GM18870 (cell line): ENCODE measurements around the gene CD33.
"Not testable (repeated sequence)": the region's sequence is repeated elsewhere in the genome, so short reads cannot be mapped to it uniquely, and the experiment has no call there.

Experiments used
- ATAC-seq: cut with Tn5 transposase; IDR thresholded peaks from one replicate; pipeline ENCODE4 v1.9.1; 2021; ENCODE audit warnings: moderate library complexity; ENCODE audit not compliant: unreplicated experiment

The CD33 gene

DNA sequence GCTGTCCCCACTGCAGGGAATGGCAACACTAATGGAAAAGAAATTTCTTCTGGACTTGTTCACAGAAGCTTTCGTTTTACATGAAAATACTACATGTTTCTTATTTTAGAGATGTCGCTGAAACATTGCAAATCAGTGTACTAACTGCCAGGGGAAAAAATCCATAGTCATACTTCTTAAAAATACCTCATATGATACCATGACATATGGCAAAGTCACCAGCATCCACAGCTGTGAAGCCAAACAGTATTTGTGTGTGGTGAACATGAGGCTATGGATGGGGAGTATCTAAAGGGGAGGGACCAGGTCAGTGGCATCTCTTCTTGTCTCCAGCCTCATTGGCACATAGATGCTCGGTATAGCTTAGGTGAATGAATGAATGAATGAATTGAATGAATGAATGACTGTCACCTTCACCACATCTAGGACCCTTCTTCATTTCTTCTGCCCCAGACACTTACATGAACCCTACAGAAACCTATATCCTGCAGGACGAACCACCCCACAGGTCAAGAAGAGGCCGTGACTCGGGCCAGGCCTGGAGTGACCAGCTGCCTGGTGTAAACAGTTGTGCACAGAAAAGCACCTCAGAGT lies 14.6 kb upstream of the CD33 start:
- no peak for ATAC-seq

DNA sequence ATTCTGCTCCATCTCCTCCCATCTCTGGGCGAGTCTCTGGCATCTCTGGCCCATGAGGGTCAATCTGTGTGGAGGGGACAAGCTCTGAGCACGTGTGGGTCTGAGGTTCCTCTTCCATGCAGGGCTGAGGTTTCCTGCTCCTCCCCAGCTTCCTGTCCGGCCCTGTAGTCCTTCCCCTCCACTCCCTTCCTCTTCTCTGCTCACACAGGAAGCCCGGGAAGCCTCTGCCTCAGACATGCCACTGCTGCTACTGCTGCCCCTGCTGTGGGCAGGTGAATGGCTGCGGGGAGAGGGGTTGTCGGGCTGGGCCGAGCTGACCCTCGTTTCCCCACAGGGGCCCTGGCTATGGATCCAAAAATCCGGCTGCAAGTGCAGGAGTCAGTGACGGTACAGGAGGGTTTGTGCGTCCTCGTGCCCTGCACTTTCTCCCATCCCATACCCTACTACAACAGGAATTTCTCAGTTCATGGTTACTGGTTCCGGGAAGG lies 14.0 kb upstream of the CD33 start:
- not testable (repeated sequence) for ATAC-seq

DNA sequence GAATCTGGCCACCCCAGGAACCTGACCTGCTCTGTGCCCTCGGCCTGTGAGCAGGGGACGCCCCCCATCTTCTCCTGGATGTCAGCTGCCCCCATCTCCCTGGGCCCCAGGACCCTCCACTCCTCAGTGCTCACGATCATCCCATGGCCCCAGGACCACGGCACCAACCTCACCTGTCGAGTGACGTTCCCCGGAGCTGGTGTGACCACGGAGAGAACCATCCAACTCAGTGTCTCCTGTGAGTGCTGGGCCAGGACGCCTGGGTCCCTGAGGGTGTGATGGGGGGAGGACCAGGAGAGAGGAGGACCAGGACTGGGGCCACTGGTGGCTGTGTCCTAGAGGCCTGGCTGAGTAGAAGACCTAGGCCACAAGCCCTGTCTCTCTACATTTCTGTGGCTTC lies 13.0 kb upstream of the CD33 start:
- ATAC-seq = no peak

DNA sequence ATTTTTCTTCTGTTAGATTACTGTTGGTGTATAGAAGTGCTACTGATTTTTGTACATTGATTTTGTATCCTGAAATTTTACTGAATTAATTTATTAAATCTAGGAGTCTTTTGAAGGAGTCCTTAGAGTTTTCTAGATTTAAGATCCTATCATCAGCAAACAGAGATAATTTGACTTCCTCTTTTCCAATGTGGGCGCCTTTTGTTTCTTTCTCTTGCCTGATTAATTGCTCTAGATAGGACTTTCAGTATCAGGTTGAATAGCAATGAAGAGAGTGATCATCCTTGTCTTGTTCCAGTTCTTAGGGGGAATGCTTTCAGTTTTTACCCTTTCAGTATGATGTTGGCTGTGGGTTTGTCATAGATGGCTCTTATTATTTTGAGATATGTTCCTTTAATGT lies 5.6 kb upstream of the CD33 start:
- ATAC-seq = no peak

DNA sequence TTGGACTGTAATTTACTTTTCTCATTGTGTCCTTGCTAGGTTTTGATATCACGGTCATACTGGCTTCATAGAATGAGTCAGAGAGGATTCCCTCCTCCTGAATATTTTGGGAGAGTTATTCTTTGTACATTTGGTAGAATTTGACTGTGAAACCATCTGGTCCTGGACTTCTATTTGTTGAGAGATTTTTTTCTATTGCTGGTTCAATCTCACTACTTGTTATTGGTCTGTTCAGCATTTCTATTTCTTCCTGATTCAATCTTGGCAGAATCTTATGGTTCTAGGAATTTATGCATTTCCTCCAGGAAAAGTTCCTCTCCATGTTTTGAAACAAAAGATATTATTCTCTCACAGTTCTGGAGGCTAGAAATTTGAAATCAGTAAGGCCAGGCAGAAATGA lies 4.9 kb upstream of the CD33 start:
- no peak for ATAC-seq

DNA sequence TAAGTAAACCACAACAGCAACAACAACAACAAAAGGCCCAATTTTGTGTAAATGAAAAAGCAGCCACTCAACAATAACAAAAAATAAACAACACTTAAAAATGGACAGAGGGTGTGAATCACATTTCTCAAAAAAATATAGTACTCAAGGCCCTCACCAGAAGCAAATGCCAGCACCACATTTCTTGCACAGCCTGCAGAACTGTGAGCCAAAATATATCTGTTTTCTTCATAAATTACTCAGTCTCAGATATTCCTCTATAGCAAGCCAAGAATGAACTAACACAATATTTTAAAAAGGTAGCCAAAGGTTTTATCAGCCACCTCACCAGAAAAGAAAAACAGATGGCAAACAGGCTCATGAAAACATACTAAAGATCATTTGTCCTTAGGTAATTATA lies 3.9 kb upstream of the CD33 start:
- ATAC-seq = no peak

DNA sequence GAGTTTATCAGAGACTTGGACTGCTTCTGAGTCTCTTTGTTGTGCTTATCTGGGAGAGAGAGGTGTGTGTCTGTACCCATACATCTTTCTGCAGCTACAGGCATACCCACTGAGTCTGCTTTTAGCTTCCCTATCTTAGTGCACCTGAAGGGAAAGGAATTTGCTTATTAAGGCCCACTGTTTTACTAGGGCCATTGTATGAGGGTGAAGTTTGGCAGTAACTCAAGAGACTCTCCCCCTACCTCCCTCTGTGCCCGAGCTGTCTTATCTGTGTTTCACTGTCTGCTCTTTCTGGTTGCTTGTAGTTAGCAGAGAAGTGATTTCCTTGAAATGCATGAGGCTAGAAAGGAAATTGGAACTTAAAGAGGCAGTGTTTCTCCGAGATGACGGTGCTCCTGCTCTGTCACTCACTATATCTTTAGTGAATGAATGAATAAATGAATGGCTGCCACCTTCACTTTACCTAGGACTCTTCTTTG lies 678 bp upstream of the CD33 start:
- no peak for ATAC-seq

DNA sequence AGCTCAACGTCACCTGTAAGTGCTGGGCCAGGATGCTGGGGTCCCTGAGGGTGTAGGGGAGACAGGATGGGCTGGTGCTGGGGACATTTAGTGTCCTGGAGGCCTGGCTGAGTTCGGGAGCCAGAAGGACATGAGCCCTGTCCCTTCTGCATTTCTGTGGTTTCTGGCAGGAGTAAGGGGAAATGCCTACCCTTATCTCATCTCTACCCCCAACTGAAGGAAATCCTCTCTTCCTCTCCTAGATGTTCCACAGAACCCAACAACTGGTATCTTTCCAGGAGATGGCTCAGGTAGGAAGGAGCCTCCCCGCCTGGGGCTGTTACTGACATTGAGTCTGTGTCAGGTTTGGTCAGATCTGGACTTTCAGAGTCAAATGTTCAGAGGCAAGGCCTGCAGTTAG lies 1.2 kb downstream of the CD33 start:
- no peak for ATAC-seq

DNA sequence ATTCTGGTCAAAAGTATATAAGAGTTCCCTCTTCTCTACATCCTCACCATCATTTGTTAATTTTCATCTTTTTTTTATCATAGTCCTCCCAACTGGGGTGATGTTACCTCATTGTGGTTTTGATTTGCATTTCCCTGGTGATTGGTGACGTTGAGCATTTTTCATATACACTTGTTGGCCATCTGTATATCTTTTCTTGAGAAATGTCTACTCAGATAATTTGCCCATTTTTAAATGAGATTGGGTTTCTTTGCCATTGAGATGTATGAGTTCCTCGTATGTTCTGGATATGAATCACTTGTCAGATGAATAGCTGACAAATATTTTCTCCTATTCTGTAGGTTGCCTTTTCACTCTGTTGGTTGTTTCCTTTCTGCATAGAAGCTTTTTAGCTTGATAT lies 2.4 kb downstream of the CD33 start:
- no peak for ATAC-seq

DNA sequence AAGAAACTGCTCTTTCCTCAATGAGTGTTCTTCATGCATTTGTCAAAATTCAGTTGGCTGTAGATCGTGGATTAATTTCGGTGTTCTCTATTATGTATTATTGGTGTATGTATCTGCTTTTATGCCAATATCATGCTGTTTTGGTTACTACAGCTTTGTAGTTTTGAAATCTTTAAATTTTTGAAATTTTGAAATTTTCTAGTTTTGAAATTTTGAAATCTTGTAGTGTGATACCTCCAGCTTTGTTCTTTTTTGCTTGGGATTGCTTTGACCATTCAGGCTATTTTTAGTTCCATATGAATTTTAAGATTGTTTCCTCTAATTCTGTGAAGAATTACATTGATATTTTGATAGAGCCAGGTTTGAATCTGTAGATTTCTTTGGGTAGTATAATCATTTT lies 3.1 kb downstream of the CD33 start:
- ATAC-seq = no peak

DNA sequence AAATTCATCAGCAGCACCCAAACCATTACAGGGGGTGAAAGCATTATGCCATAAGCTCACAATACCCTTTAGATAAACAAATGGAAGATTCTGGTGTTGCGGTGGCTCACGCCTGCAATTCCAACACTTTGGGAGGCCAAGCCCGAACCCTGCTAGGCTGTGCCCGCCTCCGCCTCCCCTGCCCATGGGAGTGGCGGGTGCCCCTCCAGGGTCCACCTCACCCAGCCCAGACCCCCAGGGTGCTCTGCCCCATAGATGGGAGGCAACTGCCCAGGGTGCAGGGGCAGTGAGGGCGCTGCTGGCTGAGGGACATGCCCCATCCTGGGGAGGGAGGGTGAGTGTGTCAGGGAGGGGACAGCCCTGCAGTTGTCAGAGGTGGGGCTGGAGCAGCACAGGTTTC lies 16.0 kb downstream of the CD33 start:
- no peak for ATAC-seq

DNA sequence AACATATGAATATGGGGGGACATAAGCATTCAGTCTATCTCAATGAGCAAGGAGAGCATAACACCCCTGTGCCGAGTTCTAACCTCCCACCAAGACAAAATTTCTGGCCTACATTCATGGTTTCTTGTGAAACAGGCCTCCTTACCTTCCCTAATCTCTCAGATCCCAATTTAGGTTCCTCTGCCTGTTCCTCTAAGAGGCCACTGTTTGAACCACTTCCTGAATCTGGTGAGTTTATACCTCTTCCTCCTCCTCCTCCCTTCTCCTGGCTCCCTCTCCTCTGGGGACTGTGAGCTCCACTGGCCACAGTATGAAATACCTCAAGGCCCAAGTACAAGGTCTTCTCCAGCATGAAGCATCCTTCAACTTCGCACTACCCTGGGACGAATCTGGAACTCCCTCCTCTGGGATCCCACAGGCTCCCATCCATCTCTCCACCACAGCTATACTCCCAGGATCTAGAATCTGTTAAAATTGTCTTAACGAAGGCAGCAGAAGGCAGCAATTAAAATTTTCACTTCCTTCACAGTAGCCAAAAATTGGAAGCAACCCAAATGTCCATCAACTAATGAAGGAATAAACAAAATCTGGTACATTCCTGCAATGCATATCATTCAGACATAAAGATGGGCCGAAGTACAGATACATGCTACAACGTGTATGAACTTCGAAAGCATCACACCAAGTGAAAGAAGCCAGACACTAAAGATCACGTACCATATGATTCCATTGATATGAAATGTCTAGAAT lies 18.2 kb downstream of the CD33 start:
- no peak for ATAC-seq

DNA sequence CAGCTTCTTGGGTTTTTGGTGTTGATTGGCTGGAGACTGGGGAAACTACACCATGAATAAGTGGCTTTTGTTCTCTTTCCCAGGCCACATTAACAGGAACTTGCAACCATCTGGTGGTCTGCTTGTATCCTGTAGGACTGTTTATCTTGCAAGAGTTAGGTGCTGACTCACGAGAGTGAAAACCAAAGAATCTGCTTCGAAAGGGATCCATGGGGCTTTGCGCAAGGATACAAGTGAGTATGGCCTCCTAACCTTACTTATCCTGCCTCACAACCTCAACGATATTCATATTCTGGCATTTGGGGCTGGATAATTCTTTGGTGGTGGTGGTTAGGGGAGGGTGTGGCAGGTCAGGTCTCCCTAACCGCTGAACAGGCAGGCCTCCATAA lies 21.3 kb downstream of the CD33 start:
- ATAC-seq = no peak

DNA sequence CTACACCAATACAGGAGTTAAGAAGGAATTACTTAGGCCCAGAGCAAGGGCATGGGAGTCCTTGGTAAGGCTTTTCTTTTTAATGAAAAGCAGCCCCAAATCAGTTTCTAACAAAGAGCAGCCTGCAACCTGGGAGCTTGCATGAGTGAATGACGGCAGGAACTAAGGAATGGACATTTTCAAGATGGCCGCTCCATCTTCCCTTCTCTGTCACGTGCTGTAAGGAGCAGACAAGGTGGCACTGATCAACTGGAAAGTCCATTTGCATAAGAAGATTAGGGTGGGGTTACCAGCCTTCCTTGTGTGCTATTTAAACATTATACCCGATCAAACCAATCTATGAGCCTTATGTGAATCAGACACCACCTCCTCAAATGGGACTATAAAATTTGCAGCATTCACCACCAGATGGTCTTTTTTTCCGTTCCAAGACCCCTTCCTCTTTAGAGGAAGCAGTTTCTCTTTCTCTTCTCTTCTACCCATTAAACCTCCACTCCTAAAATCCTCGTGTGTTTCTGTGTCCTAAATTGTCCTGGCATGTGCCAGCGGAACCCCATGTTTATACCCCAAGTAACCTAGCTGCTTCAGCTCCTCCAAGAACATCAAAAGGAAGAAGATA lies 23.2 kb downstream of the CD33 start:
- no peak for ATAC-seq

DNA sequence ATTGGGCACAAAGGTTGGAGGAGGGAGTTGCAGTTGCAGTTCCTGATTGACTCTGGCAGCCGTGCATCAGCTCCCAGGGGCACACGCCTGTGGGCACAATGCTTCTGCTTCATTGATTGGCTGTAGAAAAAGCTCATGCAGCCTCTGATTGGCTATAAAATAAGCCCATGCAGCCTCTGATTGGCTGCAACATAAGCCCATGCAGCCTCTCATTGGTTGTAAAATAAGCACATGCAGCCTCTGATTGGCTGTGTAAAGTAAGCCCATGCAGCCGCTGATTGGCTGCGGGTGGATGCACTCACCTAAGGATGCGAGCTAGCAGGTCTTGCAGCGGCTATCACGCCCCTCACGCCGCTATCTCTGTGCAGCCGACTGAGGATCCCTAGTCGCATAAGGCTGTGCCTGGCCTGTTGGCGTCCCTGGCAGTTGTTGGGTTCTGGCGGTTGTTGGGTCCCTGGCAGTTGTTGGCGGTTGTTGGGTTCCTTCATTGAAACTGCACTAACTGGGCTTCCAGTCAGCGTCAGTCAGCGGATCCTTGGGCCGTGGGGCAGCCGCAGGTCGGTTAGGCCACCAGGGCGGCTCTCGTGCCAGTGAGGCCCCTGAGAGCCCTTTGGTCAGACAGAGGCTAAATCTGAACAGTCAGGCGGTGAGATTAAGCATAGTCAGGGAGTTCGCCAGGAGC lies 26.0 kb downstream of the CD33 start, which contains the start of gene SIGLECL1:
SIGLECL1 (plus strand) TSS at position 295 of the 682 bp plus-strand sequence. CDS start 12,993 bp downstream, outside the sequence.
- no peak for ATAC-seq

DNA sequence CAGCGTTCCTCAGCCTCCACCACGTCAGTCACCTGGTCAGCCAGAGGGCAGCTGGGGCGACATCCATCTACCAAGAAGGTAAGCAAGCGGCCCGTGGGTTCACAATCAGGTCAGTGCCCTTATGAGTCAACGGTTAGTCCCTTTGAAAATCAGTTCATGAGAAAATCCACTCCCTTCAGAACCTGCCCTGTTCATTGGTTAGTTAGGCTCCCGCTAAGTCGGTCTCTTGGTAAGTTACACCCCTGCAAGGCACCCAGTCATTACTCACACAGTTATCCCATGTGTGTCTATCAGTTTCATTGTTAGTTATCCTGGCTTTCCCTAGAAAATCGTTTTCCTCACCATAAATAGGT lies 26.6 kb downstream of the CD33 start:
- ATAC-seq = no peak

DNA sequence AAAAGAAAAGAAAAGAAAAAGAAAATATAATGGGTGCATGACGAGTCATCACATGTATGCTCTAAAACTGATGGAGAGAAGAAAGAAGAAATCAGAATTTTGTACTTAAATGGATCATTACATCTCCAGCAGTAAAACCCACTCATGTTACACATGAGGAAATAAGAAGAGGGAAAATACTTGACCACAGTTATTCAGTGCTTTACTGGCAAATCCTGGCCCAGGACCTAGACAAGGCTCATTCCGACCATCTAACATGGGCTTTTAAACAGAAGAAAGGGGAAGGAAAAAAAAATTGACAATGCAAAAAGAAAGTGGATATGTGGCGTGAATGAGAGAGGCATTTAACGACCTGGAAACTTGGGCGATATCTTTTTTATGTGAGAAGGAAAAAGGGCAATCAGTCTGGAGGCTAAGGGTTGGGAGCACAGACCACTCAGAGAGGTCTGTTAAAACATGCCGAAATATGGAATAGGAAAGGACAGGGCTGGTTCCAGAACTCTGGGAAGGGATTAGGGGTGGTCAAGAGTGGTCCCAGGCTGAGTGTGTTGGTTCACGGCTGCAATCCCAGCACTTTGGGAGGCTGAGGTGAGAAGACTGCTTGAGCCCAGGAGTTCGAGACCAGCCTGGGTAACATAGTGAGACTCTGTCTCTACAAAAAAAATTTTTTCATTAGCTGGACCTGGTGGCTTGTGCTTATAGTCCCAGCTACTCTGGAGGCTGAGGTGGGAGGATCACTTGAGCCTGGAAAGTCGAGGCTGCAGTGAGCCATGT lies 27.6 kb downstream of the CD33 start:
- ATAC-seq = no peak

DNA sequence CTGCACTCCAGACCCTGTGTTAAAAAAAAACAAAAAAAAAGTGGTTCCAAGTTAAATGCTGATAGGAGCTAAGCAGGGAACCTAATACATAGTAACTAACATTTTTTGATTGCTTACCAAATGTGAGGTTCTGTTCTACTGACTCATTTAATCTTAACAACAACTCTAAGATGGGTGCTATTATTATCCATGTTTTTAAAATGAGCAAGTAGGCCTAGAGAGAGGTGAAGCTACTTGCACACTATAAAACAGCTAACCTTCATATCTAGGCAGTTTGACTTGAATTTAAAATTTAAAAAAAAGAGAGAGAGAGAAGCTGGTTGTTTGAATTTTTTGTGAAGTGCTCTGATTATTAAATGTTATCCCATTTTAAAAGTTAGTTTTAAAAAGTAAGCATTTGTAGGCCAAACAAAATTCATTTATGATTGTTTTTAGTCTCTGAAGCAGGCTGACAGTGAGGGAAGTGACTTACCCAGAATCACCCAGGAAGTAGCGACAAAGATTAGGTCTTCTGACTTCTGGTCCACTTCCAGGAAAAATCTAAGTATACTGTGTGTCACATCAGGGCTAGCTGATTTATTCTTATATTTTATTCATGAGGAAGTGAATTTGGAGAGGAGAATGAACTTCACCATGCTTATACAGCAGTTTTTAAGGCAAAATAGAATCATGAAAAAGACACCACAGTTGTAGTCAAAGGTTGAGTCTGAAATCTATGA lies 28.4 kb downstream of the CD33 start:
- no peak for ATAC-seq

DNA sequence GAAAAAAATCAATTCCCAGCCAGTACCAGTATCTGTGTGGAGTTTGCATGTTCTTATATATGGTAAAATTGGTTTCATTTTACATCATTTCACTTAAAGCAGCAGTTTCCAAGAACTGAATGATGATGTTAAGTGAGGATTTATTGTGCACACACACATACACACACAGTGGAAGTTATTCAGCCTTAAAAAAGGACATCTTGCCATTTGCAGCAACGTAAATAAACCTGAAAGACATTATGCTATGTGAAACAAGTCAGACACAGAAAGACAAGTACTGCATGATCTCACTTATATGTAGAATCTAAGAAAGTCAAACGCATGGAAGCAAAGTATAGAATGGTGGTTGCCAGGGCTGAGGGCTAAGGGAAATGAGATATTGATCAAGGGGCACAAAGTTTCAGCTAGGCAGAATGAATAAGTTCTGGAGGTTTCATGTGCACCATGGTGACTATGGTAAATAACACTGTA lies 31.3 kb downstream of the CD33 start:
- ATAC-seq = no peak

DNA sequence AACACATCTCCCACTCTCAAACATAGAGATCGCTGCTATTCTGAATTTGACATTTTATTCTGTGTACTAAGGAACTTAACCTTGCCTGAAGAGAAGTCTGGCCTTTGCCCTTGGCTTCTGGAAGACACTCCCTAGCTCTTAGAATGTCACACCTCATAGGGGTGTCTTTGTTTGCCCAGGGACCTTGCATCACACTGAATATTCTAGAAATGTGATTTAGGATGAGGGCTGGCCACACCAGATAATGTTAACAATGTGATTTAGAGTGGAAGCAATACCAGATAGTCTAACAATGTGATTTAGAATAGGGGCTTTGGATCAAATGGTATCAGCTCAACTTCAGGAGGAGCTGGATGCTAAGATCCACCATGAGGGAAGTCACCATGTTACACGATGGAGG lies 32.6 kb downstream of the CD33 start:
- no peak for ATAC-seq
